Subcutaneous adipose tissue (tissue), 4 donors: ENCODE measurements around the gene DMWD. TPM values are rescaled to one million over a fixed set of nuclear protein-coding genes. Genes with fewer than 3 reads are reported as not detected.

Experiments used
- total RNA-seq, 4 donors: library from RNA; depleted of rRNA; stranded (reverse); fragments of >200 nt; gene quantifications; one replicate each; pipeline ENCODE4 v1.1.0, GENCODE V29; 2016
- TF ChIP-seq, protein P1 (sequence below): fragments of 450-650 bp; IDR thresholded peaks from one replicate; pipeline ENCODE4 v1.5.1; 2016; ENCODE audit warnings: low read depth, mild to moderate bottlenecking, control low read depth, antibody characterized with exemption, moderate library complexity

Gene DMWD
- total RNA-seq, 4 donors from 2014 or later, result 8.3 to 58.4 (median 16.6) TPM

DNA sequence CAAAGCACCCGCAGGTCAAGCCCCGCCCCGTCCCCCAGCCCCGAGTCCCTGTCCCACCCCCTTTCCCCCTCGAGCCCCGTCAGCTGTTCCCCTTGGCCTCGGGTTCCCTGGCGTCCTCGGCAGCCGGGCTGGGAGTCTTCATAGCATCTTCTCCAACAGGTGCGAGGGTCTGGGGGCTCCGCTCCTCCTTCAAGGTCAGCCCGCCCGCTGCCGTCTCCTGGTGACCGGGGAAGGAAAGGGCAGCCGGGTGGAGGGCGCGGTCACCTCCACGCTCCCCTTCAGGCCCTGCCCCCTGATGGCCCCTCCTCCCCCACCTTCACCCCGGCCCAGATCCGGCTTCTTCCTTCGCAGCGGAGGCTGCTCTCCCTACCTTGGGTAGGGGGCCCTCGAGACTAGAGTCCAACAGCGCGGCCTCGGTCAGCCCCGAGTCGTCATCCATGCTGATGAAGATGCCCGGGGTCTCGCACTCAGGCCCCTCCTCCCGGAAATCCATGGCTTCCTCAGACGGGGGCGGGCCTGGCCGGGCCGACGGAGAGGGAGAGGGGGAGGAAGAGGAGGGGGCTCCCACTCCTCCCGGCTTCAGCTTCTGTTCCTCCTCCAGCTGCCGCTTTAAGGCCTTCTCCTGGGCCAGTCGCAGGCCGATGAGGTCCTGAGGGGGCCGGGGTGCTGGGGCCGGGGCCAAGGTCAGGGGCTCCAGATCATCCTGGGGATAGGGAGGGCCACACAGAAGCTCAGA is 23.0 kb upstream of the DMWD start:
- TF ChIP-seq, protein P1, sequence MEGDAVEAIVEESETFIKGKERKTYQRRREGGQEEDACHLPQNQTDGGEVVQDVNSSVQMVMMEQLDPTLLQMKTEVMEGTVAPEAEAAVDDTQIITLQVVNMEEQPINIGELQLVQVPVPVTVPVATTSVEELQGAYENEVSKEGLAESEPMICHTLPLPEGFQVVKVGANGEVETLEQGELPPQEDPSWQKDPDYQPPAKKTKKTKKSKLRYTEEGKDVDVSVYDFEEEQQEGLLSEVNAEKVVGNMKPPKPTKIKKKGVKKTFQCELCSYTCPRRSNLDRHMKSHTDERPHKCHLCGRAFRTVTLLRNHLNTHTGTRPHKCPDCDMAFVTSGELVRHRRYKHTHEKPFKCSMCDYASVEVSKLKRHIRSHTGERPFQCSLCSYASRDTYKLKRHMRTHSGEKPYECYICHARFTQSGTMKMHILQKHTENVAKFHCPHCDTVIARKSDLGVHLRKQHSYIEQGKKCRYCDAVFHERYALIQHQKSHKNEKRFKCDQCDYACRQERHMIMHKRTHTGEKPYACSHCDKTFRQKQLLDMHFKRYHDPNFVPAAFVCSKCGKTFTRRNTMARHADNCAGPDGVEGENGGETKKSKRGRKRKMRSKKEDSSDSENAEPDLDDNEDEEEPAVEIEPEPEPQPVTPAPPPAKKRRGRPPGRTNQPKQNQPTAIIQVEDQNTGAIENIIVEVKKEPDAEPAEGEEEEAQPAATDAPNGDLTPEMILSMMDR, result no peak

DNA sequence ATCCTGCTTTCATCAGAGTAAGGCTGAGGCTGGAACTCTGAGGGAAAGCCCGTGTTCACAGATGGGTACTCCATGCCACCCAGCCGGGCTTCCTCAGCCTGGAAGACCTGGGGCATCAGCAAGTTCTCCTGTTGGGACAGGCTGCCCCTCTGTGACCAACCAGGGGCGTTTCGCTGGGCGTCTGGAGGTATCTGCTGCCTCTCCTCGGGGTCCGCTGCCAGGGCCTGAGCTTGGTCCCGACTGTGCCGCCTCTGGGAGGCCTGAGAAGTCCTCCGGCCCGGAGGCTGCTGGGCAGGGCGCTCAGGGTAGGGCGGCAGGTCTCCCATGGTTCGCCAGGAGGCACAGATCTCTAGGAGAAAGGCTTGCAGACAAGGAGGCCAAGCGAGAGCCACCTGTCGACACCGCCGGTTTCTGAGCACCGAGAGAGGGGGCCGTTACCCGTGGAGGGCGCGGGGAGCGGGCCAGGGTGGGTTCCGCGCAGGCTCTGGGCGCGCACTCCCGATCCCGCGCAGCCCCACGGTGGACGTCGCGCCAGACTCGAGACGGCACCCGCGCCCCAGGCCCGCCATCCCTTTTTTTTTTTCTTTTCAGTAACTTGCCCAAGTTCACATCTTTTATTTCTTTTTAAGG is 22.3 kb upstream of the DMWD start, which contains the start of gene RSPH6A:
RSPH6A (minus strand) TSS at position 458 of the 630 bp plus-strand sequence; CDS start at position 326, 132 bp downstream.
- TF ChIP-seq, protein P1, result no peak

DNA sequence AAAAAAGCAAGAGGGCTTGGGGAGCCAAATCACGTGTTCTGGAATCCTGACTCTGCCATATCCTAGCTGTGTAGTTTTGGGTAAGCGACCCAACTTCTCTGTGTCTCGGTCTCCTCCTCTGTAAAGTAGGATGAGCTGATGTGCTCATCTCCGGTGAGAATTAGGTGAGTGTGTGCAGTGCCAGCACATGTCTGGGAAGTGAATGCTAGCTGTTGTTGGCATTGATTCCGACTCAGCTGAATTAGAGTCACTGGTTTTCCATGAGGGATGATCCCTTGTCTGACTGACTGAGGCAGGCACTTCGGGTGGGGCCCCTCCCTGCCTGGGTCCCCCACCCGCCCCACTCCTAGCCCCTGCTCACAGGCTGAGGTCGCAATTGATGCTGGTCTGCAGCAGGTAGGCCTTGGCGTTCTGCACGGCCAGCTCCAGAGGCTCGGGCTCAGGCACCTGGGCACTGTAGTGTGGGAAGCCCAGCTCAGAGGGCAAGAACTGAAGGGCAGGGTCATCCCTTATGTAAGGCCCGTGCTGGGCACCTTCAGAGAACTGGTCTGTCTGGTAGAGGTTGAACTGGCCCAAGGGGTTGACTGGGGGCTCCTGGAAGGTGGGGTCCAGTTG is 21.6 kb upstream of the DMWD start:
- TF ChIP-seq, protein P1, result no peak

DNA sequence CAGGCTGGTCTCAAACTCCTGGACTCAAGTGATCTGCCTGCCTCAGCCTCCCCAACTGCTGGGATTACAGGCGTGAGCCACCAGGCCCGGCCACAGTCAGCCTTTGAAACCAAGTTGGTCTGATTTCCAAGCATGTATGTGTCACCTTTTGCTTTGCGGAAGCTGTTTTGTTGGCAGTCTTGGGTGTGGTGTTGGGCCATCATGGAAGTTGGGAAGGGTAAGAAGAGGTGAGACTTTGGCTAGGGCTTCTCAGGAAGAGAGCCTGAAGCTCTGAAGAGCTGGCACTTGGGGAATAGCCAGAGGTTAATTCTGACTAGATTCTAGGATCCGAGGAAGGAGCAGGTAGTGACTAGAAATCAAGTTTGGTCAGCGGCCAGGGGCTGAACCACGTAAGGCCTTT is 19.7 kb upstream of the DMWD start:
- TF ChIP-seq, protein P1, result no peak

DNA sequence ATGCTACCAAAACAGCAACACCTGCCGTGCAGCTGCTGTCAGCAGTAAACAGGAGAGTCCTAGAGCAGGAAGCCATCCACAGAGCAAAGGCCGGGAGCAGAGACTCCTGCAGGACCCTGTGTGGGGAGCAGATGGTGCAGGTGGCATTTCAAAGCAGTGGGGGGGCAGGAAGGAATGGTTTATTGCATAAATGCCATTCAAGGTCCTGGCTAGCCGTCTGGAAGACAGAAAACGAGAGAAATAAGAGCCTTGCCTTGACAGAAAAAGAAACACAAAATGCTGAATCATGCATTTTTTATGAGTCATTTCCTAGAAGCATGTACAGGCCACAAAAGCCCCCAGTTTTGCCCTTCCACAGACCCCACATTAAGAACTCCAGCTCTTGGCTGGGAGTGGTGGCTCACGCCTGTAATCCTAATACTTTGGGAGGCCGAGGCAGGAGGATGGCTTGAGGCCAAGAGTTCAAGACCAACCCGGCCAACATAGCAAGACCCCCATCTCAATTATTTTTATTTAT is 17.1 kb upstream of the DMWD start:
- TF ChIP-seq, protein P1, result no peak

DNA sequence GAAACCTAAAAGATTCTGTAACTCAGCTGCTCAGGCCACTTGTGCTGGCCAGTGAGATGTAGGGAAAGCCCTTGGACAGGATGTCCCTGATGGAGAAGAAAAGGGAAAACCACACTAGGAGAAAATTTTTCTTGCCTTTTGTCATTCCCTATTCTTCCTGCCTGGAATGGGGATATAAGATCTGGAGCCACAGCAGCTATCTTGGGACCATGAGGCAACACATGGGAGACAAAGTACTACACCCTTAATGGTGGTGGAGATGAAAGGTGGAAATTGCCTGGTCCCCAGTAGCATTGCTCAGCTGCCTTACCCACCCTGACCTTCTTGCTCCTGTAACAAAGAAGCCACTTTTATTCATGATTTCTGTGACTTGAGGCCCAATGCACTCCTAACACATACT is 13.1 kb upstream of the DMWD start:
- TF ChIP-seq, protein P1, result no peak

DNA sequence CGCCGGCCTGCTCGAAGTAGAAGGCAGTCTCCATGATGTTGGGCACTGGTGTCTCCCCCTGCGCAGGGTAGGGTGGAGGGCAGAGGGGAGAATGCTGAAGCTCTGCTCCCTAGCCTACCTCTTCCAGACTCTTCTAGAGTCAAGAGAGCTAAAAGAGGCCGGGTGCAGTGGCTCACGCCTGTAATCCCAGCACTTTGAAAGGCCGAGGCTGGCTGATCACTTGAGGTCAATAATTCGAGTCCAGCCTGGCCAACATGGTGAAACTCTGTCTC is 12.2 kb upstream of the DMWD start:
- TF ChIP-seq, protein P1, result no peak
